WTC11 (cell line): ENCODE data around the gene AMBRA1. TPM values are rescaled to one million over a fixed set of nuclear protein-coding genes. Genes with fewer than 3 reads are reported as not detected.

Source experiments
- ATAC-seq: fragments of 200-7000 bp; cut with Tn5 transposase; 2 replicates; pipeline ENCODE4 v1.10.0; 2021; ENCODE audit warnings: mild to moderate bottlenecking, moderate library complexity
- CTCF ChIA-PET: fragments of 300-600 bp; sonication (Branson Sonifier 250); formaldehyde crosslinking; loops from one replicate; lab custom pipeline; 2021; ENCODE audit warnings: antibody characterized with exemption; lab: Charles Lee
- POLR2A ChIA-PET: fragments of 350-600 bp; sonication (Branson Sonifier 250); formaldehyde crosslinking; loops from one replicate; lab custom pipeline; 2021; ENCODE audit warnings: antibody characterized with exemption; lab: Charles Lee
- DNase-seq: peaks from one replicate; pipeline ENCODE4 v3.0.0; 2021; ENCODE audit warnings: low spot score
- H3K27ac Mint-ChIP-seq: 2 replicates; pipeline ENCODE4 v1.8.0; 2021; ENCODE audit warnings: mixed read lengths
- H3K27me3 Mint-ChIP-seq: 2 replicates; pipeline ENCODE4 v1.8.0; 2021; ENCODE audit warnings: low read depth, mild to moderate bottlenecking, moderate library complexity, mixed read lengths
- H3K36me3 Mint-ChIP-seq: 2 replicates; pipeline ENCODE4 v1.8.0; 2021; ENCODE audit warnings: mixed read lengths
- H3K4me1 Mint-ChIP-seq: 2 replicates; pipeline ENCODE4 v1.8.0; 2022; ENCODE audit warnings: mixed read lengths
- H3K4me3 Mint-ChIP-seq: 2 replicates; pipeline ENCODE4 v1.8.0; 2021; ENCODE audit warnings: mild to moderate bottlenecking, moderate library complexity, mixed read lengths
- H3K9me3 Mint-ChIP-seq: 2 replicates; pipeline ENCODE4 v1.8.0; 2021; ENCODE audit warnings: mixed read lengths
- ATF6 ChIP-seq: sonication (generic); formaldehyde crosslinking; IDR thresholded peaks from 2 replicates; pipeline ENCODE4 v1.8.1; 2023; ENCODE audit warnings: mild to moderate bottlenecking, missing genetic modification reagents
- CBFB ChIP-seq: sonication (generic); formaldehyde crosslinking; IDR thresholded peaks from 2 replicates; pipeline ENCODE4 v1.8.1; 2022; ENCODE audit warnings: mild to moderate bottlenecking, low read depth, missing genetic modification reagents
- CDX4 ChIP-seq: fragments of 250-450 bp; sonication (Bioruptor Pico); IDR thresholded peaks from 2 replicates; pipeline ENCODE4 v1.9.0; 2021; ENCODE audit warnings: moderate library complexity, mild to moderate bottlenecking, inconsistent platforms, borderline replicate concordance
- CREB1 ChIP-seq: sonication (generic); formaldehyde crosslinking; IDR thresholded peaks from 2 replicates; pipeline ENCODE4 v1.8.0; 2023; ENCODE audit warnings: mild to moderate bottlenecking, missing genetic modification reagents
- NFATC4 ChIP-seq: fragments of 250-450 bp; sonication (Bioruptor Pico); IDR thresholded peaks from 2 replicates; pipeline ENCODE4 v1.9.0; 2021; ENCODE audit warnings: mild to moderate bottlenecking
- NFYB ChIP-seq: sonication (generic); formaldehyde crosslinking; conservative IDR thresholded peaks from 2 replicates; pipeline ENCODE4 v1.8.0; 2022; ENCODE audit warnings: low read depth, missing genetic modification reagents
- PREB ChIP-seq: sonication (generic); formaldehyde crosslinking; IDR thresholded peaks from 2 replicates; pipeline ENCODE4 v1.8.1; 2022; ENCODE audit warnings: mild to moderate bottlenecking, missing genetic modification reagents, moderate library complexity, borderline replicate concordance
- PRRX2 ChIP-seq: fragments of 250-450 bp; sonication (Bioruptor Pico); IDR thresholded peaks from 2 replicates; pipeline ENCODE4 v1.8.0; 2021; ENCODE audit warnings: mild to moderate bottlenecking
- ZNF138 ChIP-seq: sonication (generic); formaldehyde crosslinking; conservative IDR thresholded peaks from 2 replicates; pipeline ENCODE4 v1.8.1; 2022; ENCODE audit warnings: mild to moderate bottlenecking, moderate library complexity, missing genetic modification reagents
- ZNF232 ChIP-seq: sonication (generic); formaldehyde crosslinking; IDR thresholded peaks from 2 replicates; pipeline ENCODE4 v1.8.0; 2022; ENCODE audit warnings: mild to moderate bottlenecking, missing genetic modification reagents
- ZNF281 ChIP-seq: sonication (generic); formaldehyde crosslinking; IDR thresholded peaks from 2 replicates; pipeline ENCODE4 v1.8.0; 2023; ENCODE audit warnings: mild to moderate bottlenecking, missing genetic modification reagents
- ZNF671 ChIP-seq: fragments of 250-450 bp; sonication (Bioruptor Pico); IDR thresholded peaks from 2 replicates; pipeline ENCODE4 v1.8.0; 2021; ENCODE audit warnings: mild to moderate bottlenecking
- total RNA-seq: library from RNA; stranded (reverse); gene quantifications from 3 replicates; pipeline ENCODE4 v1.2.3, GENCODE V29; 2021
- TF ChIP-seq, protein P1 (sequence below): sonication (generic); formaldehyde crosslinking; IDR thresholded peaks from 2 replicates; pipeline ENCODE4 v1.8.0; 2022; ENCODE audit warnings: mild to moderate bottlenecking, missing genetic modification reagents
- TF ChIP-seq, protein P2 (sequence below): sonication (generic); formaldehyde crosslinking; IDR thresholded peaks from 2 replicates; pipeline ENCODE4 v1.8.0; 2022; ENCODE audit warnings: mild to moderate bottlenecking, missing genetic modification reagents

Gene AMBRA1
- total RNA-seq, 1 experiment from 2014 or later: 35.0 TPM

DNA sequence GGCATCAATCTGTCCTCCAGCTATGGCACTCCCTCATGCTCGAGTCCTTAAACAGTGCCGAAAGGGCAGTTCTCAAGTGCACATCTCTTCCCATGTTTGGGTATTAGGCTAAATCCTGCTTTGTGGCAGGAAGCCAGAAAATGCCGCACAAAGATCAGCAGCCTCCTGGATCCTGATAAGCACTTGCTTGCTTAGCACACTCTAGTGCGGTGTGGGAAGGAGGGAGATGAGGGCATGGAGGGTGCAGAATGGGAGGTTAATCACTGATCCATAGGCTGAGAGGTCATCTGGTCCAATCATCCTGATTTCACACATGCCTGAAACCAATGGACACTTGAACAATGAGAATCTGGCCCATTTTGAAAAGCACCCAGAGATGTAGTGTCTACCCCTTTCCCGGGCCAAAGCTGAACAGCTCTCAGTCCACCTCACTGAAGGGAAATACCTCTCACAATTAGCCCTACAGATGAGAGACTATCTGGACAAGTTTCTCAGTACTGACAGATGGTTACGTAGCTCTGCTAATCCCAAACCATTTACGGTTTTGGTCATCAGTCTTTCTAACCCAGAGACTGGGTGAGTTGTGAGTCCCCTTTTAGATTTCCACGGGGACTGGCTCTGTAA is 172.5 kb downstream of the AMBRA1 start (continued):
- TF ChIP-seq ZNF281: no peak

- no peak for TF ChIP-seq NFYB (CRISPR knock-in tag)
- TF ChIP-seq, protein P1, sequence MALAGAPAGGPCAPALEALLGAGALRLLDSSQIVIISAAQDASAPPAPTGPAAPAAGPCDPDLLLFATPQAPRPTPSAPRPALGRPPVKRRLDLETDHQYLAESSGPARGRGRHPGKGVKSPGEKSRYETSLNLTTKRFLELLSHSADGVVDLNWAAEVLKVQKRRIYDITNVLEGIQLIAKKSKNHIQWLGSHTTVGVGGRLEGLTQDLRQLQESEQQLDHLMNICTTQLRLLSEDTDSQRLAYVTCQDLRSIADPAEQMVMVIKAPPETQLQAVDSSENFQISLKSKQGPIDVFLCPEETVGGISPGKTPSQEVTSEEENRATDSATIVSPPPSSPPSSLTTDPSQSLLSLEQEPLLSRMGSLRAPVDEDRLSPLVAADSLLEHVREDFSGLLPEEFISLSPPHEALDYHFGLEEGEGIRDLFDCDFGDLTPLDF (CRISPR knock-in tag): no peak
- TF ChIP-seq ZNF232 (CRISPR knock-in tag): no peak
- no peak overlapping the region for H3K4me3 Mint-ChIP-seq
- H3K27ac Mint-ChIP-seq: no peak overlapping the region
- H3K36me3 Mint-ChIP-seq: peaks cover 4% of the 10 kb centered on the region; the same call in 1 of the 2 replicates
- DNase-seq: no peak
- no peak for ATAC-seq
- CTCF ChIA-PET: interaction anchor here (1.5 to 1.8 kb wide), 3 partner anchors 10 to 109 kb away, joined by 4 to 6 read pairs (median 5); no protein-coding TSS in a partner anchor
- no peaks in the 10 kb centered on the region for H3K27me3 Mint-ChIP-seq
- no peaks in the 10 kb centered on the region for H3K9me3 Mint-ChIP-seq
- POLR2A ChIA-PET: no interaction called here
- peaks cover 6% of the 10 kb centered on the region for H3K4me1 Mint-ChIP-seq
Measured at GRCh38 chr11:46420513-46420912, 173.3 kb downstream of the AMBRA1 start.

DNA sequence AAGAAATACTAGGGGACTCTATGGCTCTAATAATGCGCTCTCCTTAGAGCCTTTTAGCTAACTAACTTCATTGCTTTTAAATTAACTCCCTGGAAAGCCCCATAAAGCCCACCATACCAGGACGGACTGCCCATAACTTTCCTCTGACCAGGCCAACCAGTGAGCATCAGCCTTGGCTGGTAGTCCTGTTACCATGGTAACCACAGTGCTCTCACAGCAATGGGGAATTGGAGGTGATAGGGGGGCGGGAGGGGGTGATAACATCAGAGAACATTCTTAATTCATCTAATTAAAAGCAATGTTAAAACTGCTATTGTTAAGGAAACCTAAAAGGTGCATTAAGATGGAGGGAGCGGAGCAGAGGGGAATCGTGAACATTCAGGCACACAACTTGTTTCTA is 175.1 kb downstream of the AMBRA1 start:
- ATAC-seq (no peak), DNase-seq (no peak)
- H3K4me3 Mint-ChIP-seq: no peak overlapping the region
- peaks cover 9% of the 10 kb centered on the region for H3K36me3 Mint-ChIP-seq
- peaks cover 6% of the 10 kb centered on the region for H3K4me1 Mint-ChIP-seq
- H3K27me3 Mint-ChIP-seq: no peaks in the 10 kb centered on the region
- H3K9me3 Mint-ChIP-seq: no peaks in the 10 kb centered on the region
- no peak overlapping the region for H3K27ac Mint-ChIP-seq
- CTCF ChIA-PET: interaction anchor here (1.4 to 1.8 kb wide), 2 partner anchors 9 to 71 kb away, joined by 6 read pairs; no protein-coding TSS in a partner anchor
- POLR2A ChIA-PET: no interaction called here
- TF ChIP-seq, protein P2, sequence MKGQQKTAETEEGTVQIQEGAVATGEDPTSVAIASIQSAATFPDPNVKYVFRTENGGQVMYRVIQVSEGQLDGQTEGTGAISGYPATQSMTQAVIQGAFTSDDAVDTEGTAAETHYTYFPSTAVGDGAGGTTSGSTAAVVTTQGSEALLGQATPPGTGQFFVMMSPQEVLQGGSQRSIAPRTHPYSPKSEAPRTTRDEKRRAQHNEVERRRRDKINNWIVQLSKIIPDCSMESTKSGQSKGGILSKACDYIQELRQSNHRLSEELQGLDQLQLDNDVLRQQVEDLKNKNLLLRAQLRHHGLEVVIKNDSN (CRISPR knock-in tag): no peak
- TF ChIP-seq ATF6 (CRISPR knock-in tag): no peak
- no peak for TF ChIP-seq PREB (CRISPR knock-in tag)
- TF ChIP-seq CDX4 (CRISPR knock-in tag): no peak
- TF ChIP-seq NFATC4 (CRISPR knock-in tag): no peak
- TF ChIP-seq ZNF138 (CRISPR knock-in tag): no peak
- TF ChIP-seq CREB1: no peak
- no peak for TF ChIP-seq ZNF671
- TF ChIP-seq CBFB (CRISPR knock-in tag): no peak
- no peak for TF ChIP-seq PRRX2
